OCI-M2 (cell line): ENCODE results near the gene TRIM71.
"Not testable (repeated sequence)": the region's sequence is repeated elsewhere in the genome, so short reads cannot be mapped to it uniquely, and the experiment has no call there.

Source experiments
- DNase-seq: peaks from one replicate; lab custom pipeline; 2025; ENCODE audit not compliant: unreplicated experiment; lab: John Stamatoyannopoulos, UW

Gene TRIM71

DNA sequence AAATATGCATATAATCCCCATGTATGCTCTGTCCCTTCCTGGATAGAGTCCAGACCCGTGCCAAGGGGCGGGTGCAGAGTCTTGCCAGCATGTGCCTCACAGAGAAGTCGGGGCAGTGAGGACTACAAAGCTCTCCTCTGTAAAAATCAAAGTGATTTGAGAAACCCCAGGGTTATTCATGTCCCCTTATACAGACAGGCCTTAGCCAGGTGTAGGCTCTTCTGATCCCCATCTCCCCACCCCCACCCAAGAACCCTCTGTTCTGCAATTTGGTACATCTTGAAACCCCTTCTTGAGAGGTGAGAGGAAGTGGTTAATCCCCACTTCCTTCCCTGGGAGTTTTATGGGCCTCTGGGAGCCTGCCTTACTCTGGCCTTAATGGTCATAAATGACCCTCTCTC, 24.7 kb downstream of the TRIM71 start:
- no peak for DNase-seq

DNA sequence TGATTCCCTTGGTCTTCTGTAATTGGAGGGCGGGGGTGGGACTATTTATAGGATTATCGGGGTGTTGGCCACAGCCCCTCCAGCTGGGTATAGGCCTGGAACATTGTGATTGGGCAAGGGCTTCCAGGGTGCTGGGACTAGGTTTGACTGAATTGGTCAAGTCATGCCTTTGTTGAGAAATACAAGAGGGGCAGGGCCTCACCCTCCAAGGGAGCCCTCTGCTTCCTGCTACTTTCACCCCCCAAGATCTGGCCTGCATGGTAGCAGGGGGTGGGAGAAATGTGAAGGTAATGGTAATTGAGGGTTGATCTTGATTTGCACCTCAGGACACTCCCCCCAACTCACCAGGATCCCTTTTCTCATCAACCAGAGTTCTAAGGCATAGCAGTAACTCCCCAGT, 25.2 kb downstream of the TRIM71 start:
- no peak for DNase-seq

DNA sequence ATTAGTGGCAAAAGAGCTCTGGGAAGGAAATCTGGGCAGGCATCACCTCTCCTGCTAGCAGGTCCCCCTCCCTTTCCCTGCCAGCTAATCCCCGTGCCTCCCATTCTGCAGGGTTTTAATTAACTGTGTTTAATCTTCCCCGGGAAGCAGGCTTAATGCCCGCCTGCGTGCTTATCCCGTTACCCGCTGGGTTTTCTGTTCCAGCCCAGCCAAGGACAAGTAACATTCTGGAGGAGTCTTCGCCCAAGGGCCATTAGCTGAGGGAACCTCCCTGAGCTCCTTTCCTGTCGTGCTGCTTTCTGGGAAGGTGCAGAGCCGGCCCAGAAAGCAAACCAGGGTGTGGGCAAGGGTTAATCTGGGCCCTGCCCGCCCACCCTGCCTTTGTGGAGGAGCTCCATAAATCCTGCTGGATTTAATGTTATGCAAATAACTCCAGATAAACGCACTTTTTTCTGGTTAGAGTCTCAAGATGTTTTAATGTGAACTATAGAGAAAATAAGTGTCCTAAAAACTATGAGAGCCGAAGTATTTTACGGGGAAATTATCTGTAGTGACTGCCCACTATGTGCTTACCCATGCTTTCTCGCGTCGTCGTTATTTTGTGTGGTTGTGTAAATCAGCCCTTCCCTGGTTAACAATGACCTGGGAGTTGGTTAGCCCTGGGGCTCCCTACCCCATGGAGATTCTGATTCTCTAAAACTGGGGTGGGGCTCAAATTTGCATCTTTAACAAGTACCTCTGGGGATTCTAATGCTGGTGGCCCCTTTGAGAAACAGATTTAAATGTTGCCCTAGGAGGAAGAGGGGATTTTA, 25.9 kb downstream of the TRIM71 start:
- DNase-seq: no peak

DNA sequence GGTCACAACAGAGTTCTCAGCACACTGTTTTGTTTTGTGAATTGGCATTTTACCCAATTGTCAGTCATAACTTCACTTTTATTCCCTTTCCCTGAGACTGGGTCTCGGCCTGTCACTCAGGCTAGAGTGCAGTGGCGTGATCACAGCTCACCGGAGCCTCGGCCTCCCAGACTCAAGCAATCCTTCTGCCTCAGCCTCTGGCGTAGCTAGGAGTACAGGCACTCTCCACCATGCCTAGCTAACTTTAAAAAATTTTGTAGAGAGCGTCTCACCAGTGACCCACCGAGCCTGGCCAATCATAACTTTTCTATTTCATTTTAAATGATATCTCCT, 26.5 kb downstream of the TRIM71 start:
- no peak for DNase-seq

DNA sequence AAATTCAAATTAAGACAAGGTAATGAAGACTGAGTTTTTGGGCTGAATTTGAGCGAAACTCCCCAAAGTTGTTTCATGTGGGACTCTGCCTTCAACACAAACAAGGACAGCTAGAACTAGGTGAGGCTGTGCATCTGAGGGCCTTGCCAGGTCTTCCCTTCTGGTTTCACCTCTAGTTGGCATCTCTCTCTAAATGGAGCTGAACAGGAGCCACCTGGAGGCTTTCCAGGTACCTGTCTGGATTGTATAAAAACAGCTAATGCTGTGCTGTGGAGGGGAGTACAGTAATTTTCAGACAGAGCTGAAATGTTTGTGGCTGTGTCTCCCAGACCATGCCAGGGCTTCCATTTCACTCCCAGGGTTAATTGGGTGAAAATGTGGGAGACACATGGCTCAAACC, 27.1 kb downstream of the TRIM71 start:
- no peak for DNase-seq

DNA sequence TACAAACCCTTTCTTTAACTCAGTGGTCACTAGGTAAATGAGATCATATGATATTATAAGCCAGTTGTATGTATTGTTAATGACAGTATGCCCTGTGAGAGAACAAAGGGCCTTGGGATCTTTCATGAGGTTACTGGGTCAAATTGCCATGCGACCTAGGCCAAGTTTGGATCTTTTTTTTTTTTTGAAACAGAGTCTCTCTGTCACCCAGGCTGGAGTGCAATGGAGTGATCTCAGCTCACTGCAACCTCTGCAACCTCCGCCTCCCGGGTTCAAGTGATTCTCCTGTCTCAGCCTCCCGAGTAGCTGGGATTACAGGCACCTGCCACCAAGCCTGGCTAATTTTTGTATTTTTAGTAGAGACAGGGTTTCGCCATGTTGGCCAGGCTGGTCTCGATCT, 27.7 kb downstream of the TRIM71 start:
- not testable (repeated sequence) for DNase-seq

DNA sequence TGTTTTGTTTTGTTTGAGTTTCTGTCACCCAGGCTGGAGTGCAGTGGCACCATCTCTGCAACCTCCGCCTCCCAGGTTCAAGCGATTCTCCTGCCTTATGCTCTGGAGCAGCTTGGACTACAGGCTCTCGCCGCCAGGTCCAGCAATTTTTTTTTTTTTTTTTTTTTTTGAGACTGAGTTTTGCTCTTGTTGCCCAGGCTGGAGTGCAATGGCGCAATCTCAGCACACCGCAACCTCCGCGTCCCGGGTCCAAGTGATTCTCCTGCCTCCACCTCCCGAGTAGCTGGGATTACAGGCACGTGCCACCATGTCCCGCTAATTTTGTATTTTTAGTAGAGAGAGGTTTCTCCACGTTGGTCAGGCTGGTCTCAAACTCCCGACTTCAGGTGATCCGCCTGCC, 29.2 kb downstream of the TRIM71 start:
- DNase-seq: not testable (repeated sequence)

DNA sequence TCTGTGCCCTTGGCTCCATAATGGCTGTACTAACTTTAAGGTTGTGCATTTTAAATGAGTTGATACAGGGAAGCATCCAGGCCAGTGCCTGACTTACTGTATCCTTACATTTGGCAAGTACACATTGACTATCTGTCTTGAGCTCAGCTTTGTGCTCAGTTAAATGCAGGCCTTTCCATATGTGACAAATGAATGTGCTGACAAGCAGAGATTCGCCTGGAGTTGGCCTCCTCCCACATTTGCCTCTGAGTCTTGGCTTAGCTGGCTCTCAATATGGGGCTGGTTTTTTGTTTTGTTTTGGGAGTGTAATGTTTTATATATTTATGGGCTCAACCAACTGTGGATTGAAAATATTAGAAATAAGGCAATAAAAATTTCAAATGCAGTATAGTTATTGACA, 29.7 kb downstream of the TRIM71 start:
- DNase-seq: no peak

DNA sequence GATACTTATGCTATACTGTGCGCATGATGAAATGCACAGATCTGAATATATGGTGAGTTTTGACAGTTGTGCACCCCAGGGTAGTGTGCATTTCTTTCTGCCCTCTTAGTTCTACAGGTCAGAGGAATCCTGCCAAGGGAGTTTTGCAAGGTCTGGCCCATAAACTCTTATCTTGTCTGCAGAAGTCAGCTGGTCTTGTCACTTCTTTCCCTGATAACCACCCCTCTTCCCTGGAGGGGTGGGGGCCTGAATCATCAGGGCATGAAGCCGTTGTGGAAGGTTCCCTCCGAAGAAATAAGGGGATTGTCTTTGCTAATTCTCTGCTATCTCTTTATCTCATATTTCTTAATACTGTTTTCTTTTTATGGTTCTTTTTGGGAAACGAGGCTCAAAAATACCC, 30.4 kb downstream of the TRIM71 start:
- no peak for DNase-seq

DNA sequence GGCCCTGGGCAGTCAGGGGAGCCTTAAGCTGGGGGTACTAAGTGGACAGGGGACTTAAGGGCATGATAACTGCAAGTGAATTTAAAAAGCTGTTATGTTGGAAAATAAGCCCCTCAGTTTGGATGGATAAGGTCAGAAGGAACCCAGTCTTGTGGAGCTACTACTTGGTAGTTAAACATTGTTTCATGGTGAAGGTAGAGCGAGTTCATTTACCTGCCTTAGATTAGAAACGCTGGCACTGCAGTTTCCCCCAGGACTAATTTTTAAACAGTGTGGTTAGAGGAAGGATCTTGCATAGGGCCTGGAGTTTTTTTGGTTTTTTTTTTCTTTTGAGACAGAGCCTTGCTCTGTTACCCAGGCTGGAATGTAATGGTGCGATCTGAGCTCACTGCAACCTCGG, 31.2 kb downstream of the TRIM71 start:
- DNase-seq: no peak

DNA sequence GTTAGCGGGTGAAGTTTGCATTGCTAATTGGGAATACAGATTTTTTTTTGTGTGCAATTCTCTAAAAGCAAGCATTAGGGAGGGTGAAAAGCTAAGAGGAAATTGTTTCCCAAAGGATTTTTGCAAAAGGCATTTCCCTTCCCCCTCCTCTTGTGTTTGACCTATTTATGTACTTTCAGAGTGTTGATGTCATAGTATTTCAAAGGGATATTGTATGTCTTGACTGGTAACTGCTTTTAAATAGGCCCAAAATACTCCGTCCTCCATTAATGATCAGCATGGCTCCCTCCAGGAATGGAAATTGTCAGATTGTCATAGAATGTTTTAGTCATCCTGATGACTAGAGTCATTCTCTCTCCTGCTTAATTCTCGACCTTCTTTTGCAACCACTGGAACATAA, 32.4 kb downstream of the TRIM71 start:
- DNase-seq: no peak

DNA sequence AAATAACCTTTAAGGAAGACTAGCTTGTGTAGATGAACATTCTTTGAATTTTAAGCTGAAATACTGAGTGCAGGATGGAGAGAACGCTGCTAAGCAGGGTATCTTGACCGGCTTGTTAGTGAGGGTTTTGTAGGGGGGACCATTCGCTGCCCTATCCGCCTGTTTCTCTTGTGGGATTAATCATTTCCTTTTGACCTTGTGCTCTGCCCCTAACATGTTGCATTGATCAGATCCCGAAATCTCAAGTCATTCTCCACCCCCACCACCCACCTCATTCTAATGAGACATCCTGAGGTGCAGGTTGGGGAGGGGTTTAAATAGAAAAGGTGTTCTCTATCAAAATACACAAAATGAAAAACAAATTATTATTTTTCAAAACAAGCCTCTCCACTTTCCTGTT, 32.8 kb downstream of the TRIM71 start:
- no peak for DNase-seq

DNA sequence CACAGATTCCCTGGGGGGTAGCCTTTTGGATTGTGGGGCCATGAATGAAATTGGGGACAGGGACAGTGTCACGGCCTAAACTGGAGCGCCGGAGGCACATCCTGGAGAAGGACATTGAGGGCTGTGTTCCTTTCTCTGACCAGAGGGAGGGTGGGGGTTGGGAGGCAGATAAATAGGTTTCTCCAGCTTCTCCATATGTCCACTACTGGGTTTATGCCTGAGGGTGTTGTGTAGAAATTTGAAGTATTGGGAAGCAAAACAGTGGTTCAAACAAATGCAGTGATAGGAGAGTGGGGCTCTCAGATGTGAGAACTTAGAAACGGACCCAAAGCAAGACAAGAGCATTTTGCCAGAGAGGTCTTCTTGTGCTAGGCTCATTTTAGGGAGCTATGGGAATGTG, 34.3 kb downstream of the TRIM71 start:
- no peak for DNase-seq

DNA sequence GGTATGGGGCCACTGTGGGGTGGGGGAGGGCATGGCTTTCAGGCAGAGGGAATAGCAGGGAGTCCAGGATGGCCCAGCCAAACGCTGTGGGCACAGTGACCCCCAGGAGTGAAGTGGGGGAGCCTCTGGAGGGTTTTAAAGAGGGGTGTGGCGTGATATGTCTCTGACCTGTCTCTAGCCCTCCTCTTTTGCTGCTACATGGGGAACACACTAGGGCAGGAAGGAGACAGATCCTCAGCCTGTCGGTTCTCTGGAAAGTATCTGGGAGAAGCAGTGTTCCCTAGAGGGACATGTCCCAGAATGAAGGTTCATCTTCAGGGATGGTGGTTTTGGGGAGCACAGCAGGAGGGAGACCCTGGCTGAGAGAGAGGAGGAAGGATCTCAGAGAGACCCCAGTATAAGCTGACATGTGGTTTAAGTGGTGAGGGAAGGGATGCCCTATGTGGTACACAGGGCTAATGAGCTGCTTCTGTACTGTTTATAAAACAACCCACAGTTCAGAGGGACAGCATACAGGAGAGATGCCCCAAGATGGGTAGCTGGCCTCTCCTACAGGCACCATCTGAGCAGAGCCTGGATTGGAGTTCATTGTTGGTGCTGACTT, 37.7 kb downstream of the TRIM71 start:
- no peak for DNase-seq

DNA sequence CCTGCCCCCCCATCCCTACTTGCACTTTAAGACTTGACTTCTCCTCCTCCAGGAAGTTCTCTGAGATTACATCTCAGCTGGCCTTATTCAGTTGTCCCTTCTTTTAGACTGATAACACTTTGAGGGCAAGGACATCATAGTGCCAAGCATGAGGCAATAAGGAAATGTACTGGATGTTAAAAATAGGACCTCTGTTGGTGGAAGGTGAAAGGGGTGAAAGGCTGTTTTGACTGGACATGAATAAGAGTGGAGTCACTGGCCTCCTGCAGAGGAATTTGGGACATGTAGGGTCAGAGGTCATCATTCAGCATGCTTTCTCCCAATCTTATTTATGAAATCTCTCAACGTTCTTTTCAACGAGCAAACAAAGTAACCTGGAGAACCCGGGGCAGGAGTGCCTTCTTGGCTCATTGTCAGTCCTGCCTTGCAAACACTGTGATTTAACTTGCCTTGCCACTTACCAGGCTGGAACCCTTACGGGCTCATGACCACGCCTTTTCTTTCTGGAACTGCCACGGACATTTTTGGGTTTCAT, 38.6 kb downstream of the TRIM71 start:
- no peak for DNase-seq

DNA sequence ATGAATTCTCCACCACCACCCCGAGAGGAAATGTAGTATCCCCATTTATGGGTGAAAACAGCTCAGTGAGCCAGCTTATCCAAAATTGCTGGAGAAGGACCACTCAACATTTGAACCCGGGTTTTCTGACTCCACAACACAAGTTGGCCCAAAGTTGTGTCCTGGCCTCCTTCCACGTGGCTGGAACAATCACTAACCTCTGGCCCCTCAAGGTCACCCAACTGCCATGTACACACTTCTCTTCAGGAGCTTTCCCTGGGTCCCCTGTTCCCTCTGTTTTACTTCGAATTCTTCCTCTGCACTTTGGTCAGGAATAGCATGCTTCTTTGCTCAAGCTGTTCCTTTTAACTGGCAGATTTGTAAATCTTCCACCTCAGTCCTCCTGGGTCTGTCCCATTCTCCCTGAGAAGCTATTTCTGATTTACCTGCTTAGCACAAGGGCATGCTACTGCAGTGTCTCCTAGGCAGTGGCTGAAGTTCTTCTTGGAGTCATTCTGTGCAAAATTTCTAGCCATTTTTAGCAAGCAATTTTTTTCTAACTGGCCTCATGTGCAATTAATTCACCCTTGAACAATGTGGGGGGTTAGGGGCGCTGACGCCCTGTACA, 39.2 kb downstream of the TRIM71 start:
- DNase-seq: no peak

DNA sequence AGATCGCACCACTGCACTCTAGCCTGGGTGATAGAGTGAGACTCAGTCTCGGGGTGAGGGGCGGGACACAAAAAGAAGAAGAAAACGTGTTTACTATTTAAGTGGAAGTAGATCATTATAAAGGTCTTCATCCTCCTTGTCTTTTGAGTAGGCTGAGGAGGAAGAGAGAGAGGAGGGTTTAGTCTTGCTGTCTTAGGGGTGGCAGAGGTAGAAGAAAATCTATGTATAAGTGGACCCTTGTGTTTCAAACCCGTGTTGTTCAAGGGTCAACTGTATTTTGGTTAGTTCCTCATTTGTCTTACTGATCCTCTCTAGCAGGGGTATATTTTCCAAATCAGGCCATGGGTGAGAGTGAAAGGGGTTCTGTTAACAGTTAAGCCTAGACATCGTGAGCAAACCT, 40.1 kb downstream of the TRIM71 start:
- no peak for DNase-seq

DNA sequence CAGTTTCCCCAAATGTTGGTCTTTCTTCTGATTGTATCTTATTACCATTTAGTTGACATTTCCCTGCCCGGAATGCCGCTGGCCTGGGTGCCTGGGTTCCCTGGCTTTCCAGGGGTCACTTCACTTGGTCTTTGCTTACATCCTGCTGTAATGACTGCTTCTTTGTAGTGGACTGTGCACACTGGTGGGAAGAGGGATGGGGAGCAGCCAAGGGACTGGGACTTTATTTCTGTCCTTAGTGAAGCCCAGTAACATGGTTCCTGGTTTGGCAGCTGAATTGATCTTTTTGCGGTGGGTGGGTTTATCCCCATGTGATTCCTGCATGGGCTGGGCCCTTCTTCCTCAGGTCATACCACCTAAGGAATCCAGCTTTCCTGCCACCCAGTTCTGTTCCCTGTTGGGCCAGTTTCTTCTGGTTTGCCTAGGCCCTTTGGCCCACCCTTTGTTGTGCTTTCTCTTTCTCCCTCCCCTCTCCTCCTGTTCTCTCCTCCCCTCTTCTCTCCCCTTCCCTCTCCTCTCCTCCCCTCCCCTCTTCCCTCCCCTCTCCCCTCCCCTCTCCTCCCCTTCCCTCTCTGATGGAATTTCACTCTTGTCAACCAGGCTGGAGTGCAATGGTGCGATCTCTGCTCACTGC, 41.9 kb downstream of the TRIM71 start:
- DNase-seq: no peak

DNA sequence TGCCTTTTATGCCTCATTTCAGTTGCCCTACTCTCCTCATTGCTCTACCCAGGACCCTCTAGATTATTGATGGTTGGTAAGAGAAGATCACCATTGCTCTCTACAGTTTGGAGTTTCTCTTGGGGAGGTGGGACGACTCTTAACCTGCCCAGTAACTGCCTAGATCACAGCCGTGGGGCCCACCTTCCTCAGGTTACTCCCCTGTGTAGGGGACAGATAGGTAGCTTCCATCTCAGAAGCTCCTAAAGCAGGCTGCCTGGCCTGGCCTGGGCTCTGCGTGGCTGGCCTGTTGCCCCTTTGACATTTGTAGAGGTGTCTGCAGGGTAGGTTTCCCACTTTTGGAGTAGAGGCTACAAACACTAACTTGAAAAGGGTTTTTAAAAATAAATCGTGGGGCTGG, 42.7 kb downstream of the TRIM71 start:
- DNase-seq: no peak

DNA sequence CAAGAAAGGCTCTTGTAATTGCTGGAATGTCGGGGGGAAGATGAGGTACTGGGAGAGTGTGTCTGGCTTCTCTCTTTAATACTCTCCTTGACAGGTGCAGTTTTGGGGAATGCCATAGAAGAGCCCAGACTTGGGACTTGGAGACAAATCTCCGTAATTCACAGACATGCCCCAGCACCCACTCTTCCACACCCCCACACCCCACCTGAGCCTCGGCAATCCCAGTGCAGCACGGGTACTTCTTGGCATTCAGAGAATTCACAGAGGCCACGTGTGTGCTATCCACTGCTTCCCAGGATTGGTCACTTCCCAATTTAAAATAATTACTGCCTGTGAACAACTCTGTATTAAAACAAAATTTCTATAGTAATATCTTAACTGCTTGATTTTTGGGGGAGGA, 43.9 kb downstream of the TRIM71 start:
- no peak for DNase-seq

DNA sequence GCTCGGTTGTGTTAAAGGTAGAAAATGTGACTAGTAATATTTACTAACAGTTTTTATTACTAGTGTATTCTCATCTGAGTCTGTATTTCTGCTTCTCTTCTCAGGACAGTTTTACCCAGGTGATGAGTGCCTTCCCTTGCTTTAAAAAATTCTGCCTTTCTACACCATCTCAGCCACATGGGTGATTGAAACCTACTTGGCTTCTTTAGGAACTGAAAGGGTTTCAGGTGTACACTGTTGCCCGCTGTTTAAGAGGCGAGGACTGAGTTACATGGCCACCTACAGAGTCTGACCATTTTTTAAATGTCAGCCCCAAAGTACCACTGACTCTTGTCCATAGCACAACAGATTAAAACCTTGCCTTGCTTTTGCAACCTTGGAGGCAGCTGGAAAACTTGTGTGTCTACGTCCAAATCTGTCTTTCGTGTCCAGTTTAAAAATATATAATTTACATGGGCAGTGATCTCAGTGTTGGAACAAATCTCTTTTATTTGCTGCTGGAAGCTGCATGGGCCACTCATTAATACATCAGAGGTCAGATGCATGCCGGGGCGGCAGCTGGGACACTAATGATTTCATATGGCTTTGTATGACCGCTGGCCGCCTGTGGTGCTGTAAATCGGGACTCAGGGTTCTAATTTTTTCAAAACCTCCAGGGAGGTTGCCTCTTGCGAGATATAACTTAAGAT, 44.6 kb downstream of the TRIM71 start:
- no peak for DNase-seq
